Astrocyte (in vitro differentiated cells and primary cell): ENCODE measurements around the gene BSG.

Experiments
- CTCF ChIP-seq: IDR thresholded peaks from 2 replicates; pipeline ENCODE4 v1.5.1; 2011; ENCODE audit warnings: low read depth, mild to moderate bottlenecking, inconsistent platforms, low read length, moderate library complexity; ENCODE audit not compliant: insufficient read depth
- EZH2 ChIP-seq: IDR thresholded peaks from 2 replicates; pipeline ENCODE4 v1.6.1; 2012; ENCODE audit warnings: mild to moderate bottlenecking, low read length, inconsistent platforms; ENCODE audit not compliant: insufficient read depth

GRCh38 chr19:618247-618619 is 45.8 kb downstream of the BSG start:
- TF ChIP-seq CTCF, result no peak
- TF ChIP-seq EZH2, result no peak
